ENCODE results near the gene ASCC1.
"Not testable (repeated sequence)": the region's sequence is repeated elsewhere in the genome, so short reads cannot be mapped to it uniquely, and the experiment has no call there.

ASCC1 gene

DNA sequence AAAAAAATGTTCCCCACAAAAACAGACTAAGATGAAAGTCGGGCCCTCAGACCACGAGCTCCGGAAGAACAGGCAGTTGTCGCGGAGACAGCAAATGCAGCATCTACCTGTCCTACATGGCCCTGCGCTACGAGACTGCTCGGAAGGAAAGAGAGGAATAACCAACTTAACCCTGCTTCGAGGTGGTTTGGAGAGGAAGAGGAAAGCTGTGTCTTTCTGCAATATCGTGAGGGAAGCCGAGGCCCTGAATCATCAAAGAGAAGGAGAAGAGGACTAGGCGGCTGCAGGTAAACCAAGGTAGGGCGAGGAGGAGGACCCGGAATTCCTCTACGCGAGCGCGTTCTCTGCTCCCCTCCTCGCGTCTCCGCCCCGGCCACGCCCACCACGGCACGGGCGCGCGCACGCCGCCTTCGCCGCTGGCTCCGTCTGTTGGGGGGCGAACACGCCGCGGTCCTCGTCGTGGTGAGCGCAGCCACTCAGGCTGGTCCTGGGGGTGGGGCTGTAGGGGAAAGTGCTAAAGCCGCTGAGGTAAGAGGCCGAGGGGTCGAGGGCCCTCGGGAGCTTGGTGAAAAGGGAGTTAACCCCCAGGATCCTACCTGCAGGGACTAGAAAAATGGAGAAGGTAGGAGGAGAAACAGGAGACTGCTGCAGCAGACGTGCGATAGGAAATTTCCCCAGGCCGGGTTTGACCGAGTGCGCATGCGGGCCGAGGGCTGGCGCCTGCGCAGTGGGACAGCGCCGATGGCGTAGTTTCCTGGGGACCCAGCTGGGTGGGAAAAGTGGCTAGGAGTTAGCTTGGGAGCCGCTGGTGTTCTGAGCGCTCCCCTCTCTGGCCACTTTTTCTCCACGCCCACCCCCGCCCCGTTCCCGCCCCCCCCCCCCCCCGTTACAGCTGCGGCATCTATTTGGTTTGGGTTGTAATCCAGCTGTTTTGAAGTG is at the start of gene ASCC1, which contains the start of gene ANAPC16:
ASCC1 (minus strand) TSS at position 666 of the 939 bp plus-strand sequence. CDS start 2,978 bp downstream, outside the sequence.
ANAPC16 (plus strand) TSS at position 402 of the 939 bp plus-strand sequence. CDS start 7,903 bp downstream, outside the sequence.
- DNase-seq (ENCODE audit: low spot score): peak; percentile 97

DNA sequence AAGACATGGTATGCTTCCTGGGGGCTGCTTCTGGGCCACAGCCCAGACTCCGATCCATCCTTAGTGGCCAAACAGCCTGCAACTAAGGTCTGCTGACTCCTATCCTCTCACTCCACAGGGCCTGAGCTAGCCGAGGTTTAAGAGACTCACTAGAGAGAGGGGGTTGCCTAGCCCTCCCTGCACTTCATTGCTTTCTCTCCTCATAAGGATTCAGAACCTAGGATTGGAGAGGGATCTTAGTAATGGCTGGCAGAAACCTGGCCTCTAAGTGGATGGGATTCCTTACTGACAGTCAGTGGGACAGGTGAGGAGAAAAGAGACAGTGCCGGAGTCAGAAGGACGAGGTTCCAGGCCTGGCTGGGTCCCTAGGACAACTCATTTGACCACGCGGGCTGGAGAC is 49.4 kb upstream of the ASCC1 start:
- DNase-seq (ENCODE audit: low spot score): no peak

GRCh38 chr10:72264536-72264935 is 48.5 kb upstream of the ASCC1 start:
- DNase-seq (ENCODE audit: low spot score): no peak

DNA sequence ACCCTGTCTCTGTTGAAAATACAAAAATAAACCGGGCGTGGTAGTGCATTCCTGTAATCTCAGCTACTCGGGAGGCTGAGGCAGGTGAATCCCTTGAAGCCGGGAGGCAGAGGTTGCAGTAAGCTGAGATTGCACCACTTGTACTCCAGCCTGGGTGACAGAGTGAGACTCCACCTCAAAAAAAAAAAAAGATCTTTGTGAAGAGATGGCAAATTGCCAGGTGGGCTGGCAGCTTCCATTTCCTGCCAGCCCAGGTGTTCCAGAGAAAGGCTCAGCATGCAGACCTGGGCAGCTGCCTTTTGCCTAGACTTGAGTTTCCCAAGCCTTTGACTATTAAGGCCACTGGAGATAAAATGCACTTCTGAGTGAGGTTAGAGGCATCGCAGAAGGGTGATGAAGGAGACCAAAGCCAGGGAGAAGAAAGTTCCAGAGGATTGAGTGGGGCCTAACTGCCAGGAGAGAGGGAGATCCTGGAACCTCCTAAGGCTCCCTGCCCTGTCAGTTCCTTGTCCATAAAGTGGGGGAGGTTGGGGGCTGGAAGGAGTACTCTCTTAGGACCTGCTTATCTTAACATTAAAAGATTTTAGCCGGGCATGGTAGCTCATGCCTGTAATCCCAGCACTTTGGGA is 47.7 kb upstream of the ASCC1 start:
- no peak for DNase-seq (ENCODE audit: low spot score)

DNA sequence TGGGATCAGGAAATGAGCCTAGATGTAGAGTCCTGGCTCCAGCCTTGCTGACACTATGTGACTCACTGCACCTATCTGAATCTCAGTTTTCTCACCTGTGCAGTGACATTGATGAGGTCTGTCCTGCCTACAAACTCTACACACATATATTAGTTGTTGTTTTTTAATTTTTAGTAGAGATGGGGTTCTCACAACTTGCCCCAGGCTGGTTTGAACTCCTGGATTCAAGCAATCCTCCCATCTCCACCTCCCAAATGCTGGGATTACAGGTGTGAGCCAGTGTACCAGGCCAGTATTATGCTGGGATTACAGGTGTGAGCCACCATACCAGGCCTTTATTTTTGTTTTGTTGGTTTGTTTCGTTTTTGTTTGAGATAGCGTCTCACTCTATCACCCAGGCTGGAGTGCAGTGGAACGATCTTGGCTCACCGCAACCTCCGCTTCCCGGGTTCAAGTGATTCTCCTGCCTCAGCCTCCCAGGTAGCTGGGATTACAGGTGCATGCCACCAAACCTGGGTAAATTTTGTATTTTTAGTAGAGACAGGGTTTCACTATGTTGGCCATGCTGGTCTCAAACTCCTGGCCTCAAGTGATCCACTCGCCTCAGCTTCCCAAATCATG is 45.8 kb upstream of the ASCC1 start:
- DNase-seq (ENCODE audit: low spot score): no peak

DNA sequence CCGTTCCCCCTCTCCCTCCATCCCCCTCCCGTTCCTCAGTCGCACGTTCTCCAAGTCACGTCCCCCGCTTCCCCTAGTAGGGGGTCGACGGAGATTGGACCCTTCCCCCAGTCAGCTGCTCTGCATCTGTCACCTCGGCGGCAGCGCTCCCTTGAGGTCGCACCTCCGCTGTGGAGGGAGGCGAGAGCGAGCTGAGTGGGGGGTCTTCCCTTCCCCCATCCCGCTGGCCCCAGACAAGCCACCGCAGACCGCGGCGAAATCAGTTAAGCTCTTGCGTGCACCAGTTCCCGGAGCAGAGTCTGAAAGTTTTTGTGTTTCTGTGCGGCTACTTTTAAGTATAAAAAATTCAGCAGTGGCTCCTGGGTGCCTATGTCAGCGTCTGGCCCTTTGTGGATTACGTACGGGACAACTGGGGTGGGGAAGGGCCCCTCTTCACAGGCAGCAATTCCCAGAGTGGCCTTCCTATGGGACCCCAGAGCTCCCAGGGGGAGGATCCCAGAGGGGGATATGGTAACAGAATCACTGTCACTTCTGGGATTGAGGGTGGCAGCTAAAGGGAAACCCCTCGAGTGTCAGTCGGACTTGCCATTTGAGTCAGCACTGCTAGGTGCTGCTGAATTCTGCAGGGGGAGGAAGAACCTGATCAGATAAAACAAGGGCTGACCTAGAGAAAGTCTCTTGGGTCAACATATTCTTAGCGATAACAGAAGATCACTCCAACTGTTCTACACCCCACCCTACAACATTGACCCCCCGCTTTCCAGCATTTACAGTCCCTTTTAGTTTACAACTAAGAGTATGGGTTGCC is 45.1 kb upstream of the ASCC1 start:
- no peak for DNase-seq (ENCODE audit: low spot score)

DNA sequence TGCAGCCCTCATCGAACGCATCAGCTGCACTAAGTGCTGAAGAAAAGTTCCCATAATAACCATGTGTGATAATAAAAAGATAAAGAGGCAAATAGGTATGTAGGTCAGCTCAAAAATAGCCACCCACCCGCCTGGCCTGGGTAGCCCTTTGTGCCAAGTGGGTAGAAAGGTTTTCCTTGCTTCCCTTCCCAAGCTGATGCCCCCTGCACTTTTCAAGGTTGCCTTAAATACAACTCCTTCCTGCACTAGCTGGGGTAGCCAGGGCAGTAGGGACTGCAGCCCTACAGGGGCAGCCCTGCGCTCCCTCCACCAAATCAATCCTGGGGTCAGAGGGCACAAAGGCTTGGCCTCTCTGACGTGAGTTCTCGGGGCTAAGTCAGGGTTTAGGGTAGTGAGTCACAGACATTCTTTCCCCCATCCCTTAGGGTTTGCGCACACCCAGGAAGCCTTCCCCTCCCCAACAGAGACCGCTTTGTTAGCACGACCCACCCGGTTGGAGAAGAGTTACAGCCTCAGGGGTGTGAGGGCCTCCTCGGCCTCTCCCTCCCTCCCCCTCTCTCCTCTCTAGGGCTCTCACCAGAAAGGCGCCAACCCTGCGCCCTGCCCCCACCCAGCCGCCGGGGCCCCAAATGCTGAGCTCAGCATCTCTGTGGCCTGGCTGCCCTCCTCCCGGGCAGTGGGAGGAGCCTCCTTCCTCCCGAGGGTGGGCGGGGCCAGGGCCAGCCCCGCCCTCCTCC is 44.3 kb upstream of the ASCC1 start:
- peak; percentile 97 for DNase-seq (ENCODE audit: low spot score)

DNA sequence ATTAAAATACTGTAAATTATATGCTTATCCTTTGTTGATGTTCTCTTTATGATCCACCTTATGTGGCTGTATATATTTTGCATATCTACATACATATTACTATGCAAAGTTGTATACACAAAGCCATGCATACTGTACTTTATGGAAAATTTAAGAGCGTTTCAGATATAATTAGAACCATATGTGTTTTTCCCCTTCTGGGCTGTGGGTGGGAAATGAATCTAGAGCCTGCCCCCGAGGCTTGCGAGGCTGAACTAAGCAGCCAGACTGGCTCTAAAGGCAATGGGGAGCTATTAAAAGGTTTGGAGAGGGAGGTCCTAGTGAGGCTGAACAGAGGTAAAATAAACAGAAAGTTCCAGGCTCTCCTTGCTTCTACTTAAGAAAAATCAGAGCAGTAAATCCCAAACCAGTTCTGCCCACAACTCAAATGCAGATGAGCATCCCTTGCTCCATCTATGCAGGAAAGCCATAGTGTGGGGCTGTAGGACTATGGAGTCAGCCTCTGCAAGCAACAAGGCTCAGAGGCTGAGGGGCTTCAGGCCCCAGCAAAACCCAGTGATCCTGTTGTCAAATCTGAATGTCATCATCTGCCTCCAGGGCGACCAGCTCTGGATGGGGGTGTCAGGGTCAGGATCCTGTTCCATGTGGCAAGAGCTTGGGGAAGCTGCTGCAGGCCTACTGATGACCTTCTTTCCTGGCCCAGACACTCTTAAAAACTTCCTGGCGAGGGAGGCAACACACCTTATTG is 43.6 kb upstream of the ASCC1 start:
- no peak for DNase-seq (ENCODE audit: low spot score)

GRCh38 chr10:72258617-72259016 is 42.5 kb upstream of the ASCC1 start:
- DNase-seq (ENCODE audit: low spot score): no peak

DNA sequence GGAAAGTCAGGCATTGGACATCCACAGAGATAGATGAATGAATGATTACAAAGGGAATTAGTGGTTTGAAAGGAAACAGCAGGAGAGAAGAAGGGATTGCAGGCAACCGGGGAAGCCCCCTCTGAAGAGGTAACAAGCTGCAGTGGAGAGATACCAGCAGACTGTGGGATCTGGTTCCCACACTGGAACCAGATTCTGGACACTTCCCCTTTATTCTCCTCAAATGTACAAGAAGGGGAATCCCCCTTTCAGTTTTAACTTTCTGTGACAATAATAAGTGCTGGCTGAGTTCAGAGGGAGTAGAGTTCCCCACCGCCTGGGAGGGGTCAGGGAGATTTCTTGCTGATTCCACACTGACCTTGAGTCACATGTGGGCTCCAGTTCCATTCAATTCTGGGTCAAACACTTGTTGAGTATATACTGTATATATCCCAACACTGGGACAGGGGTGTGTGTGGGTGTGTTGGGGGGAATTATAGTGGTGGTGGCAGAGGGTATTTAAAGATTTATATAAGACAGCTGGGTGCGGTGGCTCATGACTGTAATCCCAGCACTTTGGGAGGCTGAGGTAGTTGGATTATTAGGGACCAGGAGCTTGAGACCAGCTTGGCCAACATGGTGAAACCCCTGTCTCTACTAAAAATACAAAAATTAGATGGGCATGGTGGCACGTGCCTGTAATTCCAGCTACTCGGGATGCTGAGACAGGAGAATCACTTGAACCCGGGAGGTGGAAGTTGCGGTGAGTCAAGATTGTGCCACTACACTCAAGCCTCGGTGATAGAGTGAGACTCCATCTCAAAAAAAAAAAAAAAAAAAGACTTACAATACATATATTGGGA is 41.2 kb upstream of the ASCC1 start:
- no peak for DNase-seq (ENCODE audit: low spot score)

DNA sequence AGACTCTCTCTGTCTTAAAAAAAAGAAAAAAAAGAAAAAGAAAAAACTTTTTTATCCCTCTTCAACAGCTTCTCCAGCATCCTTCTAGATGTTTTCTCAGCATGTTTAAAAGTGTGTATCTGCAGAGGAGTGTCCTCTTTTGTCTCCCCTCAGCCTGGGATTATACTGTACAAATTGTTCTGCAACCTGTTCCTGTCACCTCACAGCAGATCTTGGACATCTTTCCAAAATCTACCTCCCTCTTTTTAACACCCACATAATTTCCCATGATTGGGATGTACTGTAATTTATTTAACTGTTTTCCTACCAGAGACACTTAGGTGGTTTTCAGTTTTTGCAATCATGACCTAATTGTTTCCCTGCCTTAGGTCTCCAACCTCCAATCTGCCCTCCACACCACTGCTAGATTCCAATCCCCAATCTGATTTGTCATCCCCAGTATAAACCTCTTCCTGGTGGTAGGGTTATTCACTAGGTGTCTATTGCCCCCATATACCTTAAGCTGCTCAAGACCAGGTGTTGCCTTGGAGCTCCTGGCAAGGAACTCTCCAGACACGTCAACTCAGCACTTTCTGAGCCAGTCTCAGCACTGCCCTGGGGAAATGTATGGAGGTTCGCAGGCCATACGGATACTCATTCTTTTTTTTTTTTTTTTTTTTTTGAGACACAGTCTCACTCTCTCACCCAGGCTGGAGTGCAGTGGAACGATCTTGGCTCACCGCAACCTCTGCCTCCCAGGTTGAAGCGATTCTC is 40.1 kb upstream of the ASCC1 start:
- DNase-seq (ENCODE audit: low spot score): no peak

- peak; percentile 84 for DNase-seq (ENCODE audit: low spot score)
Measured at GRCh38 chr10:72254813-72255568, 38.9 kb upstream of the ASCC1 start.

- no peak for DNase-seq (ENCODE audit: low spot score)
Measured at GRCh38 chr10:72253578-72253977, 37.5 kb upstream of the ASCC1 start.

DNA sequence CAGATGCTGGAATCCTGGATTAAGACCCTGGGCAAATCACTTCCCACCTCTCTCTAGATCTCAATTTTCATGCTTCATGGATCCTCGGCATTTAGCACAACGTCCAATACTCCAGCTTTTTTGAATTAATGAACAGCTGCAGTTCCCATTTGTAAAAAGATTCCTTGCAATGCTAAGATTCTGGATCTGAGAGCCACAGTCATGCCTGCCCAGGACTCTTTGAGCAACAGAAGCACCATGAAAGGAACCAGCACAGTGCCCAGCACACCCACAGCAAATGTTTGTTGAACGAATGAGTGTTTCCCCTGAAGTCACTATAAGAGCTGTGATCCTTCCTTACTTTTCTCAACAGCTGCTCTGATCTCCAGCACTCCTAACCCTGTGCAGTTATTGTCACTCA is 36.9 kb upstream of the ASCC1 start:
- DNase-seq (ENCODE audit: low spot score): no peak

GRCh38 chr10:72251635-72252034 is 35.6 kb upstream of the ASCC1 start:
- DNase-seq (ENCODE audit: low spot score): no peak

GRCh38 chr10:72250666-72251065 is 34.6 kb upstream of the ASCC1 start:
- no peak for DNase-seq (ENCODE audit: low spot score)

- not testable (repeated sequence) for DNase-seq (ENCODE audit: low spot score)
Measured at GRCh38 chr10:72249176-72249862, 33.2 kb upstream of the ASCC1 start.

Measured in ecto neural progenitor cell (in vitro differentiated cells).